Measurements from ENCODE around the gene DDX10.
"Not testable (repeated sequence)": the region's sequence is repeated elsewhere in the genome, so short reads cannot be mapped to it uniquely, and the experiment has no call there.

DDX10 gene

GRCh38 chr11:108748968-108749367 lies 84.1 kb downstream of the DDX10 start:
- ATAC-seq (ENCODE audit: low read depth) (no peak), DNase-seq (ENCODE audit: low spot score in 2 of 2) (no peak)
- H3K4me3 Mint-ChIP-seq: no peak overlapping the region
- H3K27me3 Mint-ChIP-seq: no peaks in the 10 kb centered on the region
- H3K36me3 Mint-ChIP-seq: peaks cover 13% of the 10 kb centered on the region
- H3K9me3 Mint-ChIP-seq: peaks cover 2% of the 10 kb centered on the region
- H3K4me1 Mint-ChIP-seq: peaks cover 26% of the 10 kb centered on the region
- H3K27ac Mint-ChIP-seq: no peak overlapping the region

GRCh38 chr11:108751444-108751843 lies 86.6 kb downstream of the DDX10 start:
- ATAC-seq (ENCODE audit: low read depth) (peak; percentile 85), DNase-seq (ENCODE audit: low spot score in 2 of 2) (no peak)
- Mint-ChIP-seq H3K27ac (no peak overlapping the region), H3K4me3 (no peak overlapping the region), H3K9me3 (no peaks in the 10 kb centered on the region), H3K27me3 (no peaks in the 10 kb centered on the region), H3K36me3 (peaks cover 8% of the 10 kb centered on the region), H3K4me1 (peaks cover 32% of the 10 kb centered on the region)

GRCh38 chr11:108752297-108752751 lies 87.5 kb downstream of the DDX10 start:
- H3K27ac Mint-ChIP-seq: no peak overlapping the region
- H3K9me3 Mint-ChIP-seq: no peaks in the 10 kb centered on the region
- ATAC-seq (ENCODE audit: low read depth): no peak
- no peak overlapping the region for H3K4me3 Mint-ChIP-seq
- peaks cover 2% of the 10 kb centered on the region for H3K36me3 Mint-ChIP-seq
- H3K4me1 Mint-ChIP-seq: peaks cover 32% of the 10 kb centered on the region
- no peak for DNase-seq (ENCODE audit: low spot score in 2 of 2)
- no peaks in the 10 kb centered on the region for H3K27me3 Mint-ChIP-seq

GRCh38 chr11:108754901-108755625 lies 90.2 kb downstream of the DDX10 start:
- peak overlapping the region; percentile 70 for H3K27ac Mint-ChIP-seq
- peaks cover 38% of the 10 kb centered on the region for H3K4me1 Mint-ChIP-seq
- H3K36me3 Mint-ChIP-seq: peaks cover 6% of the 10 kb centered on the region
- H3K4me3 Mint-ChIP-seq: no peak overlapping the region
- no peaks in the 10 kb centered on the region for H3K9me3 Mint-ChIP-seq
- ATAC-seq (ENCODE audit: low read depth) (no peak), DNase-seq (ENCODE audit: low spot score in 2 of 2) (no peak)
- H3K27me3 Mint-ChIP-seq: no peaks in the 10 kb centered on the region

GRCh38 chr11:108757630-108758029 lies 92.8 kb downstream of the DDX10 start:
- no peak for ATAC-seq (ENCODE audit: low read depth)
- H3K4me3 Mint-ChIP-seq: no peak overlapping the region
- peaks cover 31% of the 10 kb centered on the region for H3K4me1 Mint-ChIP-seq
- H3K27ac Mint-ChIP-seq: no peak overlapping the region
- H3K9me3 Mint-ChIP-seq: no peaks in the 10 kb centered on the region
- H3K27me3 Mint-ChIP-seq: no peaks in the 10 kb centered on the region
- no peak for DNase-seq (ENCODE audit: low spot score in 2 of 2)
- H3K36me3 Mint-ChIP-seq: peaks cover 4% of the 10 kb centered on the region

GRCh38 chr11:108758458-108758857 lies 93.6 kb downstream of the DDX10 start:
- ATAC-seq (ENCODE audit: low read depth): no peak
- no peak for DNase-seq (ENCODE audit: low spot score in 2 of 2)
- Mint-ChIP-seq H3K4me3 (no peak overlapping the region), H3K27me3 (no peaks in the 10 kb centered on the region), H3K27ac (no peak overlapping the region), H3K9me3 (no peaks in the 10 kb centered on the region), H3K4me1 (peaks cover 36% of the 10 kb centered on the region), H3K36me3 (peaks cover 5% of the 10 kb centered on the region)

- no peak for DNase-seq (ENCODE audit: low spot score in 2 of 2)
- H3K27ac Mint-ChIP-seq: no peak overlapping the region
- H3K9me3 Mint-ChIP-seq: no peaks in the 10 kb centered on the region
- peaks cover 11% of the 10 kb centered on the region for H3K36me3 Mint-ChIP-seq
- no peak overlapping the region for H3K4me3 Mint-ChIP-seq
- no peaks in the 10 kb centered on the region for H3K27me3 Mint-ChIP-seq
- no peak for ATAC-seq (ENCODE audit: low read depth)
- H3K4me1 Mint-ChIP-seq: peaks cover 12% of the 10 kb centered on the region
Observed at GRCh38 chr11:108766596-108767173, 101.8 kb downstream of the DDX10 start.

- Mint-ChIP-seq H3K4me3 (no peak overlapping the region), H3K27me3 (no peaks in the 10 kb centered on the region), H3K36me3 (peaks cover 13% of the 10 kb centered on the region), H3K27ac (no peak overlapping the region), H3K4me1 (peaks cover 8% of the 10 kb centered on the region), H3K9me3 (no peaks in the 10 kb centered on the region)
- ATAC-seq (ENCODE audit: low read depth): no peak
- DNase-seq (ENCODE audit: low spot score in 2 of 2): no peak
Observed at GRCh38 chr11:108768370-108768769, 103.5 kb downstream of the DDX10 start.

- H3K27ac Mint-ChIP-seq: no peak overlapping the region
- peaks cover 12% of the 10 kb centered on the region for H3K4me1 Mint-ChIP-seq
- ATAC-seq (ENCODE audit: low read depth) (no peak), DNase-seq (ENCODE audit: low spot score in 2 of 2) (no peak)
- no peaks in the 10 kb centered on the region for H3K27me3 Mint-ChIP-seq
- H3K9me3 Mint-ChIP-seq: no peaks in the 10 kb centered on the region
- H3K36me3 Mint-ChIP-seq: peaks cover 13% of the 10 kb centered on the region
- no peak overlapping the region for H3K4me3 Mint-ChIP-seq
Observed at GRCh38 chr11:108768964-108769363, 104.1 kb downstream of the DDX10 start.

GRCh38 chr11:108774037-108774730 lies 109.3 kb downstream of the DDX10 start:
- Mint-ChIP-seq H3K27ac (no peak overlapping the region), H3K9me3 (peaks cover 1% of the 10 kb centered on the region), H3K4me3 (no peak overlapping the region), H3K36me3 (peaks cover 28% of the 10 kb centered on the region), H3K27me3 (no peaks in the 10 kb centered on the region), H3K4me1 (peaks cover 15% of the 10 kb centered on the region)
- no peak for ATAC-seq (ENCODE audit: low read depth)
- no peak for DNase-seq (ENCODE audit: low spot score in 2 of 2)

GRCh38 chr11:108775324-108775723 lies 110.5 kb downstream of the DDX10 start:
- Mint-ChIP-seq H3K9me3 (peaks cover 1% of the 10 kb centered on the region), H3K27me3 (no peaks in the 10 kb centered on the region), H3K4me1 (peaks cover 23% of the 10 kb centered on the region), H3K4me3 (no peak overlapping the region), H3K27ac (no peak overlapping the region), H3K36me3 (peaks cover 28% of the 10 kb centered on the region)
- DNase-seq (ENCODE audit: low spot score in 2 of 2) (no peak), ATAC-seq (ENCODE audit: low read depth) (no peak)

GRCh38 chr11:108779147-108779546 lies 114.3 kb downstream of the DDX10 start:
- Mint-ChIP-seq H3K4me1 (peaks cover 18% of the 10 kb centered on the region), H3K36me3 (peaks cover 26% of the 10 kb centered on the region)
- H3K9me3 Mint-ChIP-seq; DNase-seq (ENCODE audit: low spot score in 2 of 2); H3K27ac Mint-ChIP-seq; ATAC-seq (ENCODE audit: low read depth); H3K4me3 Mint-ChIP-seq; H3K27me3 Mint-ChIP-seq: not testable (repeated sequence)

GRCh38 chr11:108780119-108780518 lies 115.2 kb downstream of the DDX10 start:
- no peaks in the 10 kb centered on the region for H3K27me3 Mint-ChIP-seq
- no peak overlapping the region for H3K4me3 Mint-ChIP-seq
- H3K4me1 Mint-ChIP-seq: peaks cover 22% of the 10 kb centered on the region
- H3K36me3 Mint-ChIP-seq: peaks cover 30% of the 10 kb centered on the region
- H3K27ac Mint-ChIP-seq: no peak overlapping the region
- no peak for DNase-seq (ENCODE audit: low spot score in 2 of 2)
- peak; percentile 39 for ATAC-seq (ENCODE audit: low read depth)
- peaks cover 3% of the 10 kb centered on the region for H3K9me3 Mint-ChIP-seq

GRCh38 chr11:108781946-108782345 lies 117.1 kb downstream of the DDX10 start:
- DNase-seq (ENCODE audit: low spot score in 2 of 2) (no peak), ATAC-seq (ENCODE audit: low read depth) (no peak)
- H3K36me3 Mint-ChIP-seq: peaks cover 24% of the 10 kb centered on the region
- H3K27me3 Mint-ChIP-seq: no peaks in the 10 kb centered on the region
- H3K4me1 Mint-ChIP-seq: peaks cover 33% of the 10 kb centered on the region
- no peak overlapping the region for H3K4me3 Mint-ChIP-seq
- H3K27ac Mint-ChIP-seq: no peak overlapping the region
- H3K9me3 Mint-ChIP-seq: peaks cover 2% of the 10 kb centered on the region
